ENCODE data around the gene PAPLN.

DNA sequence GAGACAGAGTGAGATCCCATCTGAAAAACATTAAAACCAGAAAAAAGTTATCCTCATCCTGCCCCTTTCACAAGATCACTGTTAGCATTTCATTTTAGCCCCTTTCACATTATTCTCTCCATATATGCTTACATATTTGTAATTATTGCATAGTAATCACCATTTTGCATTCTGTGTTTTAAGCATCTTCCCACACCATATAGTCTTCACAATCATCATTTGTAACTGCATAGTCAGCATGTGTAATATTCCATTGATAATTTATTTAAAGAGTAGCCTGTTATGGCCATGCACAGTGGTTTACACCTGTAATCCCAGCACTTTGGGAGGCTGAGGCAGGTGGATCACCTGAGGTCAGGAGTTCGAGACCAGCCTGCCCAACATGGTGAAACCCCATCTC lies 11.8 kb downstream of the PAPLN start:
- TF ChIP-seq EGR1 (IDR thresholded peaks at IDR 0.05; ENCODE audit: low read depth) (no peak), CBX3 (IDR thresholded peaks at IDR 0.05; ENCODE audit: low read depth) (no peak), POLR2A (IDR thresholded peaks at IDR 0.05; ENCODE audit: borderline replicate concordance, extremely low read depth, insufficient read depth, insufficient read length) (no peak)
